GM19395 (cell line): Measurements from ENCODE around the gene MSI1.

Experiments used
- ATAC-seq: cut with Tn5 transposase; IDR thresholded peaks from one replicate; pipeline ENCODE4 v1.9.1; 2021; ENCODE audit warnings: mild to moderate bottlenecking, moderate library complexity; ENCODE audit not compliant: unreplicated experiment

MSI1 gene

DNA sequence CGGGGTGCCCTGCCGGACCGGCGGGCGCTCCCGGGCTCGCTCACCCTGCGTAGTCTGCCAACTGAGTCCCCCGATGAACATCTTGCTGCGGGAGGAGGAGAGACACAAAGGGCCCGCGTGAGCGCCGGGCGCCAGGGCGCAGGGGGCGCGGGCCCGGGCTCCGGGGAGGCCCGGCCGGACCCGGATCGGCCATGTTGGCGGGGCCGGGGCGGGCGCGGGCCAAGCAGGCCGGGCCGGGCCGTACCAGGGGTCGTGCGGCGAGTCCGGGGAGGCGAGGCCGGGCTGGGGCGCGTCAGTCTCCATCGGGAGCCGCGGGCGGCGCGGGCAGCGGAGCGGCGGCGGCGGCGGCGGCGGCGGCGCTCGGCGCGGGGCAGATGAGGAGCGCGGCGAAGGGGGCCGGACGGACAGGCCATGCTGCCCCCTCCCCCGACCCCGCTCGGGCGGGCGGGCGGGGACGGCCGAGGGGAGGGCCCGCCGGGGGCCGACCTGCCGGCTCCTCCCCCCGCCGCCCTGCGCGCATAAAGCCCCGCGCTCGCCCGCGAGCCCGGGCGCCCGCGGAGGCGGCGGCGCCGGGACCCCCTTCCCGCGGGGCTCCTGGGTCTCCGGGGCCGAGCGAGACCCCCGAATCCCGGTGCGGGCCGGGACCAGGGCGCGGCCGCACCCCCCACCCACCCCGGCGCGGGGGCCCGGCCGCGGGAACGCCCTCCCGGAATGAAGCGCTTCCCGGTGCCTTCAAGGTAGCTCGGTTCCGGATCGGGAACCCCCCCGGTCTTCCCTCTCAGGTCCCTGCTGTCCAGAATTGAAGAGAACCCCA is at the start of gene MSI1:
MSI1 (minus strand) TSS at position 376 of the 814 bp plus-strand sequence; CDS start at position 303, 73 bp downstream.
- no peak for ATAC-seq

DNA sequence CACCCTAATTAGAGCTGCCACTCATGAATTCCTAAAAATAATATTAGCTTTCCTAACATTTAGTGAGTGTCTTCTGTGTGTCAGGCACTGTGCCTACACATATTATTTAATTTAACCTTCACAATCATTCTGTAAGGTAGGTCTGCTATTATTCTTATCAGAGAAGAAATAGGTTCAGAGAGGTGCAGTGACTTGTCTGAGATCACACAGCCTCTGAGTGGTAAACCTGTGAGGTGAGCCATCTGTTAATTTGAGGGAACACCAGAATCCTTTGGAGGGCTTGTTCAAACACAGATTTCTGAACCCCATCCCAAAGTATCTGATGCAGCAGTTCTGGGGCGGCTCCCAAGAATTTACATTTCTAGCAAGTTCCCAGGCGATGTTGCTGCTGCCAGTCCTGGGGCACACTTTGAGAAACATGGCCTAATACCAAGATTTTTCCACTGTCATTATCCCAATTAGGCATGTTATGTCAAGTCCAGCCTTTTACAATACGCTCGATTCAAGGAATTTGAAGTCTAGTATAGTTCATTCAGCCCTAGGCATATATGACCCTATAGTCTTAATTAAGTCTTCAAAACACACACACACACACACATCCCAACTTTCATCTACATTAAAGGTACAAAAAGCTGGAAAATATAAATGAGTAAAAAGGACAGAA is 49.1 kb upstream of the MSI1 start:
- ATAC-seq = no peak

DNA sequence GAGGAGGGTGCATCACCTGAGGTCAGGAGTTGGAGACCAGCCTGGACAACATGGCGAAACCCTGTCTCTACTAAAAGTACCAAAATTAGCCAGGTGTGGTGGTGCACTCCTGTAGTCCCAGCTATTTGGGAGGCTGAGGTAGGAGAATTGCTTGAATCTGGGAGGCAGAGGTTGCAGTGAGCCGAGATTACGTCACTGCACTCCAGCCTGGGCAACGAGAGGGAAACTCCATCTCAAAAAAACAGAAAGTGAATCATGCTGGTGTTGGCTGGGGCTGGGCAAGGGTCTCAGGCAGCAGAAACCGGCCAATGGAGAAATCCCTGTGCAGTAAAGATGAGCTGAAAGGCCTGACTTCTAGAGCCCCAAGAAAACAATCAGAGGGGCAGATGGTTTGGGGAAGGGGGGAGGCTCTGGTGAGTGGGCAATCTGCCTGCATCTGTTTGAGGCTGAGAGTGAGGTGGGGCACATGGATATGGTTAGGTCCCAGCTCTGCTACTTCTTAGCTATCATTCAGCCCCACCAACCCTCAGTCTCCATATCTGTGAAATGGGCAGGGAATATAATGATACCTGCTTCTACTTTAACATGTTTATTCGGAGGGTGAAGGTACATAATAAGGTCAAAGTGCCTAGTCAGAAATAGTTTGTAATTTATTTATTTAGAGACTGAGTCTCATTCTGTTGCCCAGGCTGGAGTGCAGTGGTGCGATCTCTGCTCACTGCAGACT is 47.7 kb upstream of the MSI1 start:
- ATAC-seq = no peak

DNA sequence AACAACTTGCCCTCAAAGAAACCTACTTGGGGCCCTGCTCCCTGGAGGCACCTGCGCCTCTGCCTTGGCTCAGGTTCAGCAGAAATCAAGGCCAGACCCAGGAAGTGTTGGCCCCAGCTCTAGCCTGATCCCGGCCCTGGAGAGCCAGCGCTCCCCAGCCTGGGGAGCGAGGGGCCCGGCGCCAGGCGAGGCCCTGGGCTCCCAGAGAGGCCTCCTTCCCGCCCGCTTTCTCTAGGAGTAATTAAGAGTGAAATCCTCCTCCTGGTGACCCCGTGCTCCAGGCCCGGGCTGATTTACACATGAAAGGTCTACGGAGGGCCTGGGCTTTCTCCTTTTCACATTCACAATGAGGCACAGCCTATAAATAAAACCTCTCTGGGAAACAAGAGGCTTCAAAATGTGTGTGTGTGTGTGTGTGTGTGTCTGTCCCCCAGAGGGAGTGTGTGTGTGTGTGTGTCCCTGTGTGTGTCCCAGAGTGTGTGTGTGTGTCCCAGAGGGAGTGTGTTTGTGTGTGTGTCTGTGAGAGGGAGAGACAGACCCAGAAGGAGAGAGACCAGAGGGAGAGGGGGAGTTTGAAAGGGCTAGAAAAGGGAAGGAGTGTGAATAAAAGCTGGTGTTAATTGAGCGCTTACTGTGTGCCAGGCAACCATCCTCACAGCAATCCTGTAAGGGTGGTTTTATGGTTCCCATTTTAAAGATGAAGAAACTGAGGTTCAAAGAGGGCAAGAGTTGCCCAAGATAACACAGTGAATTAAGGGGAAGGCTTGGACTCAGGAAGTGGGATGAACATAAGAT is 45.1 kb upstream of the MSI1 start:
- ATAC-seq = no peak

DNA sequence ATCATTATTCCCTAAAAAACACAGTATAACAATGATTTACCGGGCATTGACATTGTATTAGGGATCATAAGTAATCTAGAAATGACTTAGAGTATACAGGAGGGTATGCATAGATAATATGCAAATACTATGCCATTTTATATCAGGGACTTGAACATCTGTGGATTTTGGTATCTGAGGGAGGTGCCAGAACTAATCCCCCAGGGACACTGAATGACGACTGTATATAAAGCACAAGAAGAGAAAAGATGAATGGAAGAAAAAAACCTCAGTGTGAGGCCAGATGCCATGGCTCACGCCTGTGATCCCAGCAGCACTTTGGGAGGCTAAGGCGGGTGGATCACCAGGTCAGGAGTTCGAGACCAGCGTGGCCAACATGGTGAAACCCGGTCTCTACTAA is 43.5 kb upstream of the MSI1 start:
- ATAC-seq = no peak

DNA sequence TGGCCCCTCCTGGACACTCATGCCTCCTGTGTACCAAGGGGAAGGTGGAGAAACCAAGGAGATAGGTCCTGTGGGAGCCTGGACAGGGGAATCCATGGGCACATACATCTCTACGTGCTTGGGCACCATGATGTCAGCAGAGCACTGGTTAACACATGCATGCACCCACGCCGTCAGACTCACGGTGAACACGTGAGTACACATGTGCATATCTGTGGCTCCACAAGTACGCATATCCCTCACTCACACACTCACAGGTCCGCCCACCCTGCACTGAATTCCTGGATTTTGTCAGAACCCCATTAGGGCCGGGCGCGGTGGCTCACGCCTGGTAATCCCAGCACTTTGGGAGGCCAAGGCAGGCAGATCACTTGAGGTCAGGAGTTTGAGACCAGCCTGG is 39.8 kb upstream of the MSI1 start:
- no peak for ATAC-seq

DNA sequence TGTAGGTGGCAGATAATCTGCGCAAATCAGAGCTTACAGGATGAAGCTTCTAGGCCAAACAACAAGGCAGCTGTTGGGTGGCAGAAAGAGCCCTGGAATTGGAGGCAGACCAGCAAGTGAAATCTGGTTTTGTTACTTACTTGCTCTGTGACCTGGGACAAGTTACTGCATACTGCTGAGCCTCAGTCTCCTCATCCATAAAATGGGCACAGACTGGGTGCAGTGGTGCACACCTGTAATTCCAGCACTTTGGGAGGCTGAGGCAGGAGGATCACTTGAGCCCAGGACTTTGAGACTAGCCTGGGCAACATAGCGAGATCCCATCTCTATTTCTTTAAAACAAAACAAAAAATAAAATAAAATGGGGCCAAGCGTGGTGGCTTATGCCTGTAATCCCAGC is 37.6 kb upstream of the MSI1 start:
- no peak for ATAC-seq

DNA sequence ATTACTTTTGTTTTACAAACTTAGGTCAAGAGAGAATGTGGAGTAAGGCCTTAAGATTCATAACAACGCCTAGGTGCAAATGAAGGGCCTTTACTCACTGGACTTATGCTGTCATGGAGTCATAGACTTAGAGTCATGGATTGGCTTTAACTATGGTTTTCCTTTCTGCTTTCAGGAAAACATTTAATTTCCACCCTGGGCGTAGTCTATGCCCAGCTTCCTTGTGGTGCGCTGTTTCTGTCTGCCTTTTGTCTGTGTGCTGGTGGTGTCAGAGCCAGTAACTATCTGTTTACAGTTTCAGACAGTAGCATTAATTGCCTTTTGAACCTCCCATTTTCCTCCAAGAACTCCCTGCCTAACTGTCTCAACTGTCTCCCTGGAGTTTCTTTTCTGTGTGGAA is 37.1 kb upstream of the MSI1 start:
- ATAC-seq = no peak

DNA sequence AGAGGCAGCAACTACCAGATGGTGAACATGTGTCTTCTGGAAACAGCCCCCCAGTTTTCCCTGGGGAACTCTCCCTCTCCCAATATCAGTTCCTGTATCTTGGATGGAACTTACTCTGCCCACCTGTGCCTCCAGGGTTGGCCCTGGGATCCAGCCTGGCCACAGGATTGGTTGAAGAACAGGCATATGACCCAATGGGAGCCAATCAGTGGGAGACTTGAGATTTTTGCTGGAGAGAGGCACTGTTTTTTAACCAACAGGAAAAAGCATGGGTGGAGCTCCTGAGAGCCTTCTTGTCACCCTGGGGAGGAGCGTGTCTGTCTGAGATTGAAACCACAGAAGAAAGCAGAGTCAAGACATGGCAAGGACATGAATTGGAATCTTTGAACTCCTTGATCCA is 35.3 kb upstream of the MSI1 start:
- no peak for ATAC-seq

DNA sequence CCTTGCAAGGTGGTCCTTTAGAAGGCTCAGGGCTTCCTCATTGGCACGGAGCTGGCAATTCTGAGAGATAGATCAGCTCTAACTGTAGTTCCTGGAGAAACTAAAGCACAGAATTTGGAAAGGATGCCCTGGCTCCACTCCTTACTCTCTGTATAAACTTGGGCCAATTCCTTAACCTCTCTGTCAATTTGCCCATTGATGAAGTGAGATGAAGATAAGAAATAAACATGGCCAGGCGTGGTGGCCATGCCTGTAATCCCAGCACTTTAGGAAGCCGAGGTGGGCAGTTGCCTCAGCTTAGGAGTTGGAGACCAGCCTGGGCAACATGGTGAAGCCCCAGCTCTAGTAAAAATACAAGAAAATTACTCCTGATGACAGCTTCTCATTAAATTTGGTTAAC is 34.9 kb upstream of the MSI1 start:
- no peak for ATAC-seq

DNA sequence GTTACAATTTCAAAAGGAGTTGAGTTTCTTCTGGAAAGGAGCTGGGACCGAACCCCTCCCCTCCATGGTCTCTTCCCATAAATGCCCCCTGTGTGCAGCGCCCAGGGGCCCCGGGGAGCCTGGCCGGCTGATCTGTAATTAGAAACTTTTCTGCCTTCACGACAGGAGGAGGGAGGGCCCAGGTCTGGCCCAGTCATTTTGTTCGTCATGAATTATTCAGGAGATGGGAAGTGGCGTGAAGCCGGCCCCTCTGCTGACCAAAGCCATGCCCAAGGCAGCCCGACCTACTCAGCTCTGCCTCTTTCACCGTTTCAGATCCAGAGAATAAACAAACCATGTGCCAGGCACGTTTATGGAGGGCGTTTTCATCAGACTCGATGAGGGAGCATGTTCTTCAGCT is 33.3 kb upstream of the MSI1 start:
- ATAC-seq = no peak

DNA sequence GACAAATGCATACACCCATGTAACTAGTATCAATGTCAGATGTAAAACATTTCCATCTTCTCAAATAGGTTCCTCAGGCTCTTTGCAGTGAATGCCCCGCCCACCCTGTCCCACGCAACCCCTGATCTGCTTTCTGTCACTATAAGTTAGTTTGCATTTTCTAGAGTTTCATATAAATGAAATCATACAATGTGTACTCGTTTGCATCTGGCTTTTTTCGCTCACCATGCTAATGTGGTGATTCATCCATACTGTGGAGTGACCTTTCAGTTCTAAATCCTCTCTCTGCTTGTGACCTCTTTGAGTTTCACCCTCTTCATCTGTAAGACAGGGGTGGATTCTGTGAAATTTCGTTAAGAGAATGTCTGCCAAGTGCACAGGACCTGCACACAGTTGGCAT is 30.6 kb upstream of the MSI1 start:
- no peak for ATAC-seq

DNA sequence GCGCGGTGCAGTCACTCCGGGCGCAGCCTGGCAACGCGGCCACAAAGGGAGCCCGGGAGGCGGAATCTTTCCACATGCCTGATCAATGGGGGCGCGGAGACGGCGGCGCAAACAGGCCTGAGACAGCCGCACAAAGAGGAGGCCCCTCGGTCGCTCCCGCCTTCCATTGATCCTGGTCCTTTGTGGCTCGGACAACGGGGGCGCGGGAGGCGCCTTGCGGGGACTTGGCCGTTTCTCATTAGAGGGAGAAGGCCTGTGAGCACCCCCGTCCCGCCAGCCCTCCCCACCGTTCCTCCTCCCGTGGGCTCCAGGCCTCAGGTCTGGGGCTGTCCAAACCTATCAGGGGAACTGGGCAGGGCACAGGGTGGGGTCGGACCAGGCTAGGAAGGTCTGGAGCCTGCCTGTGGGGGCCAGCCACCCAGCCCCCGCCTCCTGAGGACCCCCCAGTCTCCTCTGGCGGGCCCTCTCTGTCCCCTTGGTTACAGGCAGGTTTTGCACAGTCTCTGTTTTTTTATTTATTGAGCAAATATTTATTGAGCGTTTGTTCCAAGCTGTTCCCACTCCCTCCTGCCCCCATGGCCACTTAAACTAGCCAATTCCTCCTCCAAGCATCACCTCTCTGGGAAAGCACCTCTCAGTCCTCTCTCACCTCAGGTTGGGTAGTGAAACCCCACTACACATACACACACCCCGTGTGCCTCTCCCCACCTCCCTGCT is 29.0 kb upstream of the MSI1 start:
- no peak for ATAC-seq

DNA sequence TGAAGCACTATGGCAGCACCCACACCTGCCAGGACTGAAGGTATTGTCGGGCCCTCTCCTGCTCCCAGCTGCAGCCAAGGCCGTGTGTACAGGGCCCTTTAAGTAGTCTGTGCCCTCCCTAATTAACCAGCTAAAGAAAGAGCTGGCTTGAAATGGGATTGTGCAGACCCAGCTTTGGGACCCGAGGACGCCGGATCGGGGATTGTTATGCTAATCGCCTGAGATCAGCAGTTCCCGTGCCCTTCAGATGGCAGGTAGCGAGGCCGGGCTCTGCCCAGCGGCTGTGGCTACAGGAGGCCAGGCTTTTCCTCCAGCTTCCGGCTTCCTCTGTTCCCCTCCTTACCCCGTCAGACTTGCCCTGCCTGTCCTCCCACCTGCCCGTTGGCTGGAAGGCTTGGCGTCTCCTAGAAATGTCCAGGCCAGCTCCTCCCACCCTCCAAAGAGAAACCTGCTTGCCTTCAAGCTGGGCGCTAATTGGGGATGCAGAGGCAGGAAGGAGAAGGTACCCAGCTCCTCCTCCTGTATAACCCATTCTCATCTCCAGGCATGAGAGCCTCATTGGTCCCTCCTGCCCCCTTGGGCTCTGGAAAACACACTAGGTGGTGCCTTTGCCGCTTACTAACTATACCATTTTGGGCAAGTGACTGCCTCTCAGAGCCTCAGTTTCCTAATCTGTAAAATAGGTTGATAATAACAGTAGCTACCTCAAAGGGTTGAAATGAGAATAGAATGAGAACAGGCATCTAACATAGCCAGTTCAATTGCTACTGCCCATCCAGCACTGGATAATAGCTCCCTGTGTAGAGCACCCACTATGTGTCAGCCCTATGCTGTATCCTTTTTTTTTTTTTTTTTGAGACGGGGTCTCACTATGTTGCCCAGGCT is 25.8 kb upstream of the MSI1 start:
- no peak for ATAC-seq

DNA sequence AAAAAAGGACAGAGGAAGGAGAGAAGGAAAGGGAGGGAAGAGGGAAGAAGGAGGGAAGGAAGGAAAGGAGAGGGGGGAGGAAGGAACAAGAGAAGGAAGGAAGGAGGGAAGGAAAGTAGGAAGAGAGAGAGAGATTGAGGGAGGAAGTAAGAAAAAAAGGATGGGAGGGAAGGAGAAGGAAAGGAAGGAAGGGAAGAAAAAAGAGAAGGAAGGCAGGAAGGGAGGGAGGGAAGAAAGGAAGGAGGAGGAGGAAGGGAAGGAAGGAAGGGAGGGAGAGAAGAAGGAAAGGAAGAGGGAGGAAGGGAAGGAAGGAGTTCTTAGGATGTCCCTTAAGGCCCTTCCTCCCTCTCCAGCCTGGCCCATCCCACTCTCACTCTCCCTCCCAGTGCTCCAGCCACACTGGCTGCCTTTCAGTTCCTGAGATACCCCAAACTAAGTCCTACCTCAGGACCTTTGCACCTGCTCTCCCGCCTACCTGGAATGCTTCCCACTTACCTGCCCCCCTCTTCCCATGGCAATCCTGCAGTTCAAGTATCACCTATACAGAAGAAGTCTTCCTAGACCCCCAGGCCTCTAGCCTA is 21.7 kb upstream of the MSI1 start:
- no peak for ATAC-seq

DNA sequence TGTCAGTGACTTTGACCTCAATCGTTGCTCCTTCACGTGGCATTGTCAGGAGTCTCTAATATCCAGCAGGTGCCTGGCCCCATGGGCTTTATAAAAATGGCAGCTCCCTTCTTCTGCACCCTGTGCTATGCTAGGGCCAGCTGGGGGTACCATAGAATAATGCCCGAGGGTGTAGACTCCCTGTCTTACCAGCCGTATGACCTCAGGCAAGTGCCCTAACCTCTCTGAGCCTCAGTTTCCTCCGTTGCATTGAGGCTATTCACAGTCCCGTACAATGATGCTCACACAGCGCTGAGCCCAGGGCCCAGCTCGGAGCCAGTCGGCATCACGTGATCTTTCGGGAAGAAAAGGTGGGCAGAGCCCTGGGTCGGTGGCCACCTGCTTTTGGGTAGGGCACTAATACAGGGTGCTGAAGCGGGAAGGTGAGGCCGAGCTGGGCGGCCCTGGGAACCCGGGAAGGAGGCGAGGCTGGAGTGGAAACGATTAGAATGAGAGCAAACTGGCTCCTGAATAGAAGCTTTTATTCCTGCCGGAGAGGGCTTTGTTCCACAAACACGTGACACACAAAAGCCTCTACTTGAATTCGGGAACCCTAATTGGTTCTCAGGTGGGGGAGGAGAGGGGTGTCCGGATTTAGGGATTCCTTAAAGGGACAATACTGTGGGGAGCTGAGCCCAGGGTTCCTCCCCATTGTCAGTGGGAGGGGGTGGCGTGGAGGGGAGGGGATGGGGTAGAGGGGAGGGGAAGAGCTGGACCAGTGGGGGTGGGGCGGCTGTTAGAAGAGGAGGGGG is 19.9 kb upstream of the MSI1 start:
- ATAC-seq = no peak

DNA sequence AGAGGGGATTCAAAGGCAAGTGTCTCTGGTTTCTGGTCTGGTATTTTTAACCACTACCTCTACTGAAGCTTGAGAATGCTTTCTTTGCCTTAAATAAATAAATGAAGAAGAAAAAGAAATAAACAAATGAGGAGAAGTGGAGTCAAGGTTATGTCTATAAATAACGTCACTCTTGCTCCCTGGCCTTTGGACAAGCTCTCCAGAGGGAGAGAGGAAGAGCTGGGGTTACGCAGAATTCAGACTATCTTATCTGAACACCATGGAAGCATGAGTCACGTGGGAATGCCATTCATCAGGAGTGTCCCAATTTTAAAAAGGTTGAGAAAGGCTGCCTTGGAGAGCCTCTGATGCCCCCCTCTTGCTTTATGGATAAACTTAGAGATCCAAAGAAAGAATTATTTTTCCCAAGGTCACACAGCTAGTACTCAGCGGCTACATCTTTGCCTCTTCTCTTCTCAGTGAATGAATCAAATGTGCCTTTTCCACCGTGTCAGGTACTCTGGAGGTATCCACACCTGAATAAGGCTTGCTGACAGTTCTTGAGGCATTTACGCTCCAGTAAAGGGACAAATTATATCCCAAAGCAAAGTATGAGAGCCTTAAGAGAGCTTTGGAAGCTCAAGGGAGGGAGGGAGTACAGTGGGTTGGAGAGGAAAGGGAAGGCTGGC is 12.9 kb upstream of the MSI1 start:
- no peak for ATAC-seq

DNA sequence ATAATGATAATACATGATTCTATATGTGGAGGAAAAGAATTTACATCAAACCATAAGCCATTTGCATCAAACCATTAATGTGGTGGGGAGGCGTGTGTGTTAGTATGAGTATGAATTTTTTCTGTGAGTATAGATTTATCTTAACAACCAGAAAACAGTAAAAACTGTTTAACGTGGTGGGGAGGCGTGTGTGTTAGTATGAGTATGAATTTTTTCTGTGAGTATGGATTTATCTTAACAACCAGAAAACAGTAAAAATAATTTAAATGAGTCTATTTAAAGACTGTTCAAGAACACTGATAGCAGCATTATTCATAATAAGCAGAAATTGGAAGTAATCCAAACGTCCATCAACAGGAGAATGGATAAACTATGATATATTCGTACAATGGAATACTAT is 9.1 kb upstream of the MSI1 start:
- no peak for ATAC-seq
